Mucosa of descending colon (tissue), 3 donors: ENCODE measurements around the gene SARS1. TPM values are rescaled to one million over a fixed set of nuclear protein-coding genes. Genes with fewer than 3 reads are reported as not detected.
A peak's percentile ranks its signal among the peaks of the same experiment; 100 is the strongest.

Source experiments
- ATAC-seq: fragments of 200-7000 bp; cut with Tn5 transposase; one replicate; pipeline ENCODE4 v1.9.1; 2020; ENCODE audit warnings: mild to moderate bottlenecking, moderate library complexity
- DNase-seq, 3 donors: peaks; one replicate each; pipeline ENCODE4 v3.0.0-alpha.2; 2020
- H3K36me3 ChIP-seq: fragments of 200-600 bp; one replicate; pipeline ENCODE4 v1.8.0; 2021; ENCODE audit warnings: low read depth, mild to moderate bottlenecking
- H3K4me1 ChIP-seq: fragments of 200-600 bp; one replicate; pipeline ENCODE4 v1.8.0; 2021; ENCODE audit warnings: low read depth, mild to moderate bottlenecking
- H3K4me3 ChIP-seq: fragments of 200-600 bp; one replicate; pipeline ENCODE4 v1.8.0; 2021; ENCODE audit warnings: mild to moderate bottlenecking
- H3K9me3 ChIP-seq: fragments of 200-600 bp; one replicate; pipeline ENCODE4 v1.8.0; 2021; ENCODE audit warnings: mild to moderate bottlenecking
- CTCF ChIP-seq: fragments of 200-600 bp; IDR thresholded peaks from one replicate; pipeline ENCODE4 v1.8.0; 2022; ENCODE audit warnings: antibody characterized with exemption, mild to moderate bottlenecking
- intact Hi-C, 2 donors: fragments of 100-400 bp; cut with DNase I in 1 of 2; cut with micrococcal nuclease in 1 of 2; formaldehyde crosslinking; loops; one replicate each; pipeline versions ENCODE4 v1.11.0 to v1.11.1; 2022; cut with DNase I, micrococcal nuclease
- total RNA-seq, 3 donors: library from RNA; stranded (reverse); fragmentation: NEBNext Ultra II Directional in 2 of 3; extraction: Animal tissue kit (Norgen Biotek cat#: 25700) in 2 of 3; gene quantifications; one replicate each; pipeline versions ENCODE4 v1.2.1 to v1.2.4, GENCODE V29; 2021 to 2023
- donor health status: DM: no; HTN: no; CAD: no; lungs with moderate emphysema.
- donor health status: DM: no; HTN: no; CAD: no.
- donor health status: DM: no; HTN: yes; CAD: no.

SARS1 gene
- total RNA-seq, 3 donors from 2014 or later: 124 to 143 (median 125) TPM

- no peak overlapping the region for H3K4me3 ChIP-seq
- no peak for TF ChIP-seq CTCF
- intact Hi-C loops: no loop called here
- H3K9me3 ChIP-seq: no peaks in the 10 kb centered on the region
- DNase-seq (no peak), ATAC-seq (no peak)
- H3K36me3 ChIP-seq: no peaks in the 10 kb centered on the region
- H3K4me1 ChIP-seq: no peaks in the 10 kb centered on the region
Measured at GRCh38 chr1:109191377-109191776, 22.3 kb upstream of the SARS1 start.

GRCh38 chr1:109191891-109192290, 21.8 kb upstream of the SARS1 start:
- no peak overlapping the region for H3K4me3 ChIP-seq
- no peak for TF ChIP-seq CTCF
- intact Hi-C loops: no loop called here

GRCh38 chr1:109192433-109192832, 21.3 kb upstream of the SARS1 start:
- ATAC-seq (peak; percentile 32), DNase-seq (no peak)
- Histone ChIP-seq H3K9me3 (no peaks in the 10 kb centered on the region), H3K4me3 (no peak overlapping the region), H3K4me1 (no peaks in the 10 kb centered on the region), H3K36me3 (no peaks in the 10 kb centered on the region)
- no peak for TF ChIP-seq CTCF
- intact Hi-C loops: no loop called here

More at GRCh38 chr1:109191891-109192290, 21.8 kb upstream of the SARS1 start:
- no peak for ATAC-seq
- no peaks in the 10 kb centered on the region for H3K9me3 ChIP-seq
- H3K36me3 ChIP-seq: no peaks in the 10 kb centered on the region
- no peaks in the 10 kb centered on the region for H3K4me1 ChIP-seq
- DNase-seq: no peak

GRCh38 chr1:109193653-109194590, 19.8 kb upstream of the SARS1 start:
- no peaks in the 10 kb centered on the region for H3K36me3 ChIP-seq
- DNase-seq: peak in 2 of 3 donors; percentile 74 to 78
- ATAC-seq: peak; percentile 90
- no peak overlapping the region for H3K4me3 ChIP-seq
- TF ChIP-seq CTCF: peak; percentile 56
- intact Hi-C loops: no loop called here
- H3K9me3 ChIP-seq: no peaks in the 10 kb centered on the region
- no peaks in the 10 kb centered on the region for H3K4me1 ChIP-seq

GRCh38 chr1:109197158-109198042, 16.3 kb upstream of the SARS1 start:
- H3K4me1 ChIP-seq: no peaks in the 10 kb centered on the region
- H3K36me3 ChIP-seq: no peaks in the 10 kb centered on the region
- DNase-seq (no peak), ATAC-seq (no peak)
- no peak overlapping the region for H3K4me3 ChIP-seq
- intact Hi-C loops: no loop called here
- TF ChIP-seq CTCF: no peak
- no peaks in the 10 kb centered on the region for H3K9me3 ChIP-seq
